Suppressor macrophage (primary cell): Measurements from ENCODE around the gene ZBED3.
A peak's percentile ranks its signal among the peaks of the same experiment; 100 is the strongest.

Experiments used
- DNase-seq, 4 experiments: peaks; one replicate each; pipeline ENCODE4 v3.0.0-alpha.2; 2020 to 2022

Gene ZBED3

GRCh38 chr5:77076961-77077828, 9.9 kb downstream of the ZBED3 start:
- DNase-seq: peak; percentile 81 to 94 (median 88)

DNA sequence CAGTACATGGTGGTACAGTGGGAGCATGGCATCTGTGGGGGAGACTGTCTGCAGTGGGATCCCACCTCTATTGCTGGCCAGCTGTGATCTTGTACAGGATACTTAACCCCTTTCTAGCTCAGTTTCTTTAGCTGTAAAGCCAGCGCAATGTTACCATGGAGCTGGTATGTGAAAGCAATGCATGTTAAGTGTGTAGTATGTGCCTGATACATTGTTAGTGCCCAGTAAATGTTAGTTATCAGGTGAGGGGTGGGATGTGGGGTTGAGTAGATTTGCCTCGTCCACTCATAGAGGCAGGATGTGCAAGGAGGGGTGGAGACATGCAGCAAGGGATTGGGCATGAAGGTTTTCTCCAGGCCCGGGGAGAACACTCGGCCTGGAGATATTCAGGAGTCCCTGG, 12.3 kb downstream of the ZBED3 start:
- DNase-seq: no peak

DNA sequence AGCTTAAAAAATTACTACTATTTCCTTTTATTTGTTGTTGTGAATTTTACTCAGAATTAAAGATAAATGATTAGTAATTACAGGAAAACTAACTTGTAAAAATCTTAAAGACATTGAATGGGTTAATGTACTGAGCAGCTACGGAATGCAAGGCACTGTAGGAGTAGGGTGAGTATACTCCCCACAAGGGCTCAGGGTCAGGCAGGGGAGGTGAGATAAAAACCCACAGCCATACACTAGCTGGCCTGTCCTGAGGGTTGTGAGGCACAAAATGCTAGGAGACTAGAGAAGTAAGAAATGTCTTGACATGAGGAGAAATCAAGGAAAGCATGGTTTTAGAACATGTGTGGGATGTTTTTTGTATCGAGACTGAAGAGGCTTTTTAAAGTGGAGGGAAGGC, 13.4 kb downstream of the ZBED3 start:
- no peak for DNase-seq

DNA sequence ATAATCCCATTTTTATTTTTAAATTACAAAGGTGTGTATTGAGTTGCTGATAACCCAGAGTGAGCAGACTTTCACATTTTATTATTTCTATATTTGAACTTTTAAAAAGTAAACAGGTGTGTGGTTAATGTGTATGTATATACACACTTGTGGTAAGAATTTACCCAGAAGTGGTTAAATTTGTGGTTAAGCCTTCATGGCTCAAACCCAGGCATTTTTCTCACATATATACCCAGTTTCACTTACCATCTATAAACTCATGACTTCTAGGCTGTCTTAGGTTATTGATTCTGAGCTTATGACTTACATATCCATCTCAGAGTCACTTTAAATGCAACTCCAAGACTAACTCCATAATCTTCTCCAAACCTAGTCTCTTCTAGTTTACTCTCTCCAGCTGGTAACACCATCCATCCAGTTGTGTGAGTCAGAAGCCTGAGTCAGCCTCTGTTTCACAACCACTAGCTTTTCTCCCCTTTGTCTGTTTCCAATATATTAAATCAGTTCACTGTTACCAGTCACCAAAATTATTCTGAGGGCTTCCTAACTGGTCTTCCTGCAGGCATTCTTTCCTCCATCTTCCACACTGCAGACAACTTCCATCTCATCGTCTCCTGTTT, 20.2 kb downstream of the ZBED3 start:
- peak; percentile 33 to 74 (median 51) for DNase-seq

DNA sequence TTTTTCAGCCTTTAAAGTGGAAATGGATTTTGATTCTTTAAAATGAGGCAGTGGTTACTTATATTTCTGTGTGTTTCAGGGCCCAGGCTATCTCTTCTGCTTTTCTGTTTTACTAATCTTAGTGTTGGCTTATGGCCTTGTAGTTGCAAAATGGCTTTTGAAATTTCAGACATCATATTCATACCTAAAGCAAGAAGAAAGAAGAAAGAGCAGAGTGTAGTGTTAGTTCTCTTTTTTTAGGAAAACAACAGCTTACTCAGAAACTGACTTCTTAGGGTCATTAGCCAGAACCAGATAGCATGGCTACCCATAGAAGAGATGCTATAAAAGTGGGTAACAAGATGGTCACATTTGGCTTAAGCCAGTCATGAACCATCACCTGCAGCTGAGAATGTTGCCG, 20.9 kb downstream of the ZBED3 start:
- DNase-seq: peak; percentile 23 to 77 (median 61)

GRCh38 chr5:77065256-77065655, 21.8 kb downstream of the ZBED3 start:
- peak in 2 of 4 experiments; percentile 83 to 84 for DNase-seq

- no peak for DNase-seq
Observed at GRCh38 chr5:77064040-77064439, 23.0 kb downstream of the ZBED3 start.

- no peak for DNase-seq
Observed at GRCh38 chr5:77046416-77047073, 40.5 kb downstream of the ZBED3 start.

- DNase-seq: no peak
Observed at GRCh38 chr5:77035950-77036349, 51.1 kb downstream of the ZBED3 start.

DNA sequence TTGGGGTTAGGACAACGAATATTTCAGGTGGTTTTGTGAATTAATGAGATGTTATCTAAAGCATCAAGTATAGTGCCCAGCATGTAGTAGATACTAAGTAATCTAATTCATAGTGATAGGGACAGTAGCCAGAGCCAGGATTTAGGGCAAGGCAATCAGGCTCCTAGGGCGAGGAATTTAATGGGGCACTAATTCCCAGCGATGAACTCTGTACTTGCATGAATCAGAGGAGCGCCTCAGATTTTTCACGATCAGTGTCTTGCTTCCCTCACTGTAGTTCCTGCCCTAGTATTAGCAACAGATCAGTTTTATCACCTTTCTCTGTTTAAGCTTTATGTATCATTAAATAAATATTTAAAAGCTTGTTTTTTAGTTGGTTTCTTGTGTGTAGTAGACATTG, 53.7 kb downstream of the ZBED3 start:
- DNase-seq: no peak

GRCh38 chr5:77032635-77033034, 54.5 kb downstream of the ZBED3 start:
- no peak for DNase-seq

DNA sequence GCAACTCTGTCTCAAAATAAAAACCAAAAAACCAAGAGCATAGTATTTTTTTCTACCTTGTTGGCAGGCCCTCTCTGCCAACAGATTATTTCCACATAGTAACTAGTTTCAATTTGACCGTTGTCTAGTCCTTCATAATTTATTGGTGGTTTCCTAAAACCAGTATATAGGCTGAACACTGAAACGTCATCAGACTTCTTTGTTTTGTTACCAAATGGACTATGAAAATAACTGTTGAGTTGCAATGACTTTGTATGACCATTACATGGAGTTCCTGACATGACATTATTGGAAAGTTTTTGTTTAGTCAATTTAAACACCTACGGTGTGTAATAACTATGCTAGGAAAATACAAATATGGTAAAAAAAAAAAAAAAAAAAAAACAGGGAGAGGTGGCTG, 55.2 kb downstream of the ZBED3 start:
- DNase-seq: peak in 1 of 4 experiments; percentile 10

GRCh38 chr5:77030097-77031071, 56.7 kb downstream of the ZBED3 start, which contains the start of gene AGGF1:
Gene AGGF1 (plus strand): TSS chr5:77030404. CDS start chr5:77030767, 363 bp downstream.
- DNase-seq: peak; percentile 94 to 97 (median 96)

DNA sequence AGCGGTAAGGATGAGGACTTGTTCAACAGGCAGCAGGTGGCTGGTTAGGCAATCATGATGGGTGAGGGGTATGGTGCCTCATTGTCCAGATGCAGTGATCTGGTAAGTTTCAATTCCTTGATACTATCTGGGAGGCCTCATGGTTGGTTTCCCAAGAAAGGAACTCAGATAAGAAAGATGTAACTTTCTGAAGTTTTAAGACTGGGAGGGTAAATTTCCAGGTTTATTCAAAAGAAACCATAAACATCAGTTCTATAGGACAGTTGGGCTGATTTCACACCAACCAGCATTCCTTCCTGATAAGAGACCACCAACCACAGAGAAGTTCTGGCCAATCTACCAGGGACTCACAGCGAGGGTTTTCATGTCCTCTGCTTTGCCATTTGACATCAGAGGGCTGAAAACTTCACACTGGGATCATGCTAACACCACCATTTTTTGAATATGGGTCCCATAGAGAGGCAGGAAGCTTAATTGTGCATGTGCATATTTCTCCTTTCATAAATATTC, 57.7 kb downstream of the ZBED3 start:
- no peak for DNase-seq

DNA sequence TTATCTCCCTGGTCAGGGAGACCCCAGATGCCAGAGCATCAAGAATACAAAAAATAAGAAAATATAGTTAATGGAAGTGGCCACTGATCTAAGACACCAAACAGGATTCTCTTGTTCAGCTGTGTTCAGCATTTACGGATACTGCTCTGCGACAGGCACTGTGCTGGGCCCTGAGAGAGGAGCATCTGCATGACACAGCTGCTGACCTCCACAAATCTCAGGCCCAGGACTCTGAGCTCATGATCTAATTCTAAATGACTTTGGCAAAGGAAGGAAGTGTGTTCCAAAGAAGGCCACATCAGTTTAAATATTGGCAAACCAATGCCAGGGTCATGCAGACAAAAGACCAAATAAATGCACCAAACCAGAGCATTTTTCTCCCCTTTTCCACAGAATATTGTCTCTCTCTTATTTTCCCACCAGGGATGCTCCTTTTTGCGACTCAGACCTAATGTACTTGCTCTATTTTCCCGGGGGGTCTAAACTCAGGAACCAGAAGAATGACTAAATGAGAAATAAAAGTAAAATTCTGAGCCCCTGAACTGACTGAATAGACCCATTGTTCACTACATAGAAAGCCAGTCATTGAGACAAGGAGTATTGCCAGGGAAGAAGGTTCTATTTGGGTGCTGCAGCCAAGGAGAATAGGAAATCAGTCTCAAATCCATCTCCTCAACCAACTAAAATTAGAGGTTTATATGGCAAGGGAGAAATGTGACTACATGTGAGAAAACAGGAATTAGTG, 58.3 kb downstream of the ZBED3 start:
- no peak for DNase-seq

DNA sequence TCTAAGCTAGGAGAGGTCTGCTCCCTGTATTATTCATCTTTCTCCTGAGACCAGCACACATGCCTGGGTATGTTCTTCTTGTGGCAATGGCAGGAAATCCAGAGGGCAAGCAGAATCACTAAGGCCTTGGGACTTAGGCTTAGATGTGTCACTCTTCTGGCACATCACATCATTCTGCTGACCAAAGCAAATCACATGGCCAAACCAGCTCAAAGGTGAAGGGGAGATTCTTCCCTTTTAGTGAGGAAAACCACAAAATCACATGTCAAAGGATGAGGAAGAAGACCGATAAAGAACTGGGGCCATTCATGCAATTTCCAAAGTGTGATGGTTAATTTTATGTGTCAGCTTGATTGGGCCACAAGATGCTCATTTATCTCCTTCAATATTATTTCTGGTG, 62.6 kb downstream of the ZBED3 start:
- peak; percentile 65 to 91 (median 78) for DNase-seq

DNA sequence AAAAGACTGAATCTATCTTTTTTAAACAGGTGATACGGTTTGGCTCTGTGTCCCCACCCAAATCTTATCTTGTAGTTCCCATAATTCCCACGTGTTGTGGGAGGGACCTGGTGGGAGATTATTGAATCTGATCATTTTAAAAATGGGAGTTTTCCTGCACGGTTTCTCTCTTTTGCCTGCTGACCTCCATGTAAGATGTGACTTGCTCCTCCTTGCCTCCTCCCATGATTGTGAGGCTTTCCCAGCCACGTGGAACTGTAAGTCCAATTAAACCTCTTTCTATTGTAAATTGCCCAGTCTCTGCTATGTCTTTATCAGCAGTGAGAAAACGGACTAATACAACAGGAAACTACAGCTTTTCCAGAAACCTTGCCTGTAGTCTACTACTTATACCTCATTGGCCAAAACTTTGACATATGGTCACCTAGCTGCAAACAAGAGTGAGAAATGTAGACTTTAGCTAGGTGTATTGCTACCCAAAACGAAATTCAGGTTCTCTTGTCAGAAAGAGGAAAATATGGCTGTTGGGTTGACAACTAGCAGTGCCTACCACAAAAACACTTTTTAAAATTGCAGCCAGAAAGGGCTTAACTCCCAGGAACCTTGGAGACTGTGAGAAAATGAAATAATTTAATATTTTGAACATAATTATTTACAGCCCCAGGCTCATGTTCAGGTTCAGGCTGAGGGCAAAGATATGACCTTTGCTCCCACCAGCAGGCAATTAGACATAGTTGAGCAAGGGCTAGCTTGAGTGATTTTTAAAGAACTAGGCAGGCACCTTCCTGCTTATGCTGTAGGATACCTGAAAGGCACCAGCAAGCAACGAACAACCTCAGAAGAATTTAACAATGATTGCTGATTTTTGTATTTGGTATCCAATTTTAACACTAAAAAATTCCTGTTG, 64.3 kb downstream of the ZBED3 start:
- peak in 1 of 4 experiments; percentile 17 for DNase-seq
